GM18867 (cell line): ENCODE measurements around the gene NFATC1.

Source experiments
- ATAC-seq: cut with Tn5 transposase; IDR thresholded peaks from one replicate; pipeline ENCODE4 v1.9.1; 2021; ENCODE audit warnings: mild to moderate bottlenecking, moderate library complexity; ENCODE audit not compliant: unreplicated experiment

NFATC1 gene

GRCh38 chr18:79516441-79516931 lies 120.8 kb downstream of the NFATC1 start:
- ATAC-seq: no peak

- ATAC-seq: no peak
Measured at GRCh38 chr18:79517341-79517740, 121.6 kb downstream of the NFATC1 start.

GRCh38 chr18:79518028-79518682 lies 122.4 kb downstream of the NFATC1 start:
- ATAC-seq: no peak

GRCh38 chr18:79518683-79519128 lies 123.0 kb downstream of the NFATC1 start:
- no peak for ATAC-seq

GRCh38 chr18:79519751-79520477 lies 124.2 kb downstream of the NFATC1 start:
- no peak for ATAC-seq

GRCh38 chr18:79520478-79521390 lies 125.0 kb downstream of the NFATC1 start:
- no peak for ATAC-seq

GRCh38 chr18:79521416-79522205 lies 125.9 kb downstream of the NFATC1 start:
- no peak for ATAC-seq

- peak; percentile 5 for ATAC-seq
Measured at GRCh38 chr18:79522451-79523205, 126.9 kb downstream of the NFATC1 start.

GRCh38 chr18:79523206-79523735 lies 127.5 kb downstream of the NFATC1 start:
- peak; percentile 47 for ATAC-seq

- ATAC-seq: peak; percentile 69
Measured at GRCh38 chr18:79523736-79524180, 128.0 kb downstream of the NFATC1 start.

GRCh38 chr18:79524181-79525078 lies 128.7 kb downstream of the NFATC1 start:
- peak; percentile 37 for ATAC-seq

- no peak for ATAC-seq
Measured at GRCh38 chr18:79525556-79526467, 130.1 kb downstream of the NFATC1 start.

GRCh38 chr18:79526468-79527460 lies 131.0 kb downstream of the NFATC1 start:
- no peak for ATAC-seq

- ATAC-seq: no peak
Measured at GRCh38 chr18:79527656-79528315, 132.1 kb downstream of the NFATC1 start.

GRCh38 chr18:79528316-79528695 lies 132.6 kb downstream of the NFATC1 start:
- ATAC-seq: no peak

GRCh38 chr18:79528846-79529245 lies 133.1 kb downstream of the NFATC1 start:
- ATAC-seq: no peak
